ENCODE measurements around the gene WDFY3.

GRCh38 chr4:84799318-84799717, 167.2 kb downstream of the WDFY3 start:
- no peak for TF ChIP-seq CTBP1 (IDR thresholded peaks at IDR 0.05; ENCODE audit: borderline replicate concordance)
- no peak for TF ChIP-seq SP1 (IDR thresholded peaks at IDR 0.05)
- no peak for TF ChIP-seq TARDBP (IDR thresholded peaks at IDR 0.05)
- no peak for TF ChIP-seq LEF1 (IDR thresholded peaks at IDR 0.05; ENCODE audit: borderline replicate concordance)
- no peak for TF ChIP-seq BHLHE40 (IDR thresholded peaks at IDR 0.05; ENCODE audit: borderline replicate concordance)
- TF ChIP-seq PKNOX1 (IDR thresholded peaks at IDR 0.05) = no peak
- TF ChIP-seq FOXM1 (IDR thresholded peaks at IDR 0.05; ENCODE audit: borderline replicate concordance) = no peak
- TF ChIP-seq HDGF (IDR thresholded peaks at IDR 0.05; ENCODE audit: borderline replicate concordance) = no peak
- TF ChIP-seq ARNT (IDR thresholded peaks at IDR 0.05) = no peak
- TF ChIP-seq FOXK2 (IDR thresholded peaks at IDR 0.05) = no peak
- TF ChIP-seq ELF4 (IDR thresholded peaks at IDR 0.05) = no peak
- no peak for TF ChIP-seq FOXA1 (IDR thresholded peaks at IDR 0.05)
- TF ChIP-seq SUZ12 (IDR thresholded peaks at IDR 0.05) = no peak
